ENCODE measurements around the gene ANKS6. TPM values are rescaled to one million over a fixed set of nuclear protein-coding genes. Genes with fewer than 3 reads are reported as not detected.

Gene ANKS6
- total and polyA plus RNA-seq, 2 experiments from 2014 or later: 36.9 to 59.0 TPM

DNA sequence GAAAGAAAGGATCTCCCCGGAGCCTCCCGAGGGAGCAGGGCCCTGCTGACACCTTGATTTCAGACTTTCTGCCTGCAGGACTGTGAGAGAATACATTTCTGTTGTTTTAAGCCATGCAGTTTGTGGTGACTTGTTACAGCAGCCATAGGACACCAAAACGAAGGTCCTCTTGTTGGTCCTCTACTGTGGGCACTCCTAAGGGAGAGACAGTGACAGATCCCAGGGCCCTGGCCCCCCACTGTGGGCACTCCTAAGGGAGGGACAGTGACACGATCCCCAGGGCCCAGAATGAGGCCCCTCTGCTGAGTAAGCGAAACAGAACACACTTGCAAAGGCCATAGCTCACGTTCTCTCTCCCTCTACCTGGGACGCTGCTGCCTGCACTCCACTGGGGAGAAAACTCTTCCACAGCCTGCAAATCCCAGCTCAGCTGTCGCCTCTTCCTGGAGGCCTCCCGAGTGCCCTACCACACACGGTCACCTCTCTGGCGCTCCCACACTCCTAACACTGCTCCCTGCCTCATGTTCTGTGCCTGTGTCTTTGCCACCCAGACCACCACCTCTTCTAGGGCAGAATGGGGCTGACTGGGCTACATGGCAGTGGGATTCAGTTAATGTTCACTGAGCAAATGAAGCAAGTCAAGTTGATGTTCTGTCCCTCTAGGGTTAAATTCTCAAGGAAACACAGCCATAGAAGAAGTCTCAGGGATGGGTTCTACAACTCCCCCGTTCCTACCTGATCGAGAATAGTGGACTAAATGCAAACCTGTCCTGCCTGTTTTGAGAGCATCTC is 23.8 kb downstream of the ANKS6 start:
- H3K9me2 ChIP-seq (ENCODE audit: insufficient read depth): no peaks in the 10 kb centered on the region
- H3K4me2 ChIP-seq: no peak overlapping the region
- TF ChIP-seq ZNF331 (CRISPR knock-in tag; IDR thresholded peaks at IDR 0.05; ENCODE audit: low read depth) (no peak), EZH2phosphoT487 (IDR thresholded peaks at IDR 0.05; ENCODE audit: unreplicated experiment) (no peak), ZNF114 (CRISPR knock-in tag; IDR thresholded peaks at IDR 0.05) (no peak), JUNB (IDR thresholded peaks at IDR 0.05; ENCODE audit: unreplicated experiment) (no peak), CREB1 (CRISPR knock-in tag; IDR thresholded peaks at IDR 0.05; ENCODE audit: low read depth) (no peak), STAT1 (IDR thresholded peaks at IDR 0.05; ENCODE audit: unreplicated experiment) (no peak), POLR2AphosphoS5 (IDR thresholded peaks at IDR 0.05; ENCODE audit: low read depth) (no peak), EZH2 (IDR thresholded peaks at IDR 0.05; ENCODE audit: low read depth, unreplicated experiment) (no peak), NANOG (IDR thresholded peaks at IDR 0.05; ENCODE audit: borderline replicate concordance) (no peak), ETS1 (IDR thresholded peaks at IDR 0.05) (no peak)
- TF ChIP-seq, protein P1, sequence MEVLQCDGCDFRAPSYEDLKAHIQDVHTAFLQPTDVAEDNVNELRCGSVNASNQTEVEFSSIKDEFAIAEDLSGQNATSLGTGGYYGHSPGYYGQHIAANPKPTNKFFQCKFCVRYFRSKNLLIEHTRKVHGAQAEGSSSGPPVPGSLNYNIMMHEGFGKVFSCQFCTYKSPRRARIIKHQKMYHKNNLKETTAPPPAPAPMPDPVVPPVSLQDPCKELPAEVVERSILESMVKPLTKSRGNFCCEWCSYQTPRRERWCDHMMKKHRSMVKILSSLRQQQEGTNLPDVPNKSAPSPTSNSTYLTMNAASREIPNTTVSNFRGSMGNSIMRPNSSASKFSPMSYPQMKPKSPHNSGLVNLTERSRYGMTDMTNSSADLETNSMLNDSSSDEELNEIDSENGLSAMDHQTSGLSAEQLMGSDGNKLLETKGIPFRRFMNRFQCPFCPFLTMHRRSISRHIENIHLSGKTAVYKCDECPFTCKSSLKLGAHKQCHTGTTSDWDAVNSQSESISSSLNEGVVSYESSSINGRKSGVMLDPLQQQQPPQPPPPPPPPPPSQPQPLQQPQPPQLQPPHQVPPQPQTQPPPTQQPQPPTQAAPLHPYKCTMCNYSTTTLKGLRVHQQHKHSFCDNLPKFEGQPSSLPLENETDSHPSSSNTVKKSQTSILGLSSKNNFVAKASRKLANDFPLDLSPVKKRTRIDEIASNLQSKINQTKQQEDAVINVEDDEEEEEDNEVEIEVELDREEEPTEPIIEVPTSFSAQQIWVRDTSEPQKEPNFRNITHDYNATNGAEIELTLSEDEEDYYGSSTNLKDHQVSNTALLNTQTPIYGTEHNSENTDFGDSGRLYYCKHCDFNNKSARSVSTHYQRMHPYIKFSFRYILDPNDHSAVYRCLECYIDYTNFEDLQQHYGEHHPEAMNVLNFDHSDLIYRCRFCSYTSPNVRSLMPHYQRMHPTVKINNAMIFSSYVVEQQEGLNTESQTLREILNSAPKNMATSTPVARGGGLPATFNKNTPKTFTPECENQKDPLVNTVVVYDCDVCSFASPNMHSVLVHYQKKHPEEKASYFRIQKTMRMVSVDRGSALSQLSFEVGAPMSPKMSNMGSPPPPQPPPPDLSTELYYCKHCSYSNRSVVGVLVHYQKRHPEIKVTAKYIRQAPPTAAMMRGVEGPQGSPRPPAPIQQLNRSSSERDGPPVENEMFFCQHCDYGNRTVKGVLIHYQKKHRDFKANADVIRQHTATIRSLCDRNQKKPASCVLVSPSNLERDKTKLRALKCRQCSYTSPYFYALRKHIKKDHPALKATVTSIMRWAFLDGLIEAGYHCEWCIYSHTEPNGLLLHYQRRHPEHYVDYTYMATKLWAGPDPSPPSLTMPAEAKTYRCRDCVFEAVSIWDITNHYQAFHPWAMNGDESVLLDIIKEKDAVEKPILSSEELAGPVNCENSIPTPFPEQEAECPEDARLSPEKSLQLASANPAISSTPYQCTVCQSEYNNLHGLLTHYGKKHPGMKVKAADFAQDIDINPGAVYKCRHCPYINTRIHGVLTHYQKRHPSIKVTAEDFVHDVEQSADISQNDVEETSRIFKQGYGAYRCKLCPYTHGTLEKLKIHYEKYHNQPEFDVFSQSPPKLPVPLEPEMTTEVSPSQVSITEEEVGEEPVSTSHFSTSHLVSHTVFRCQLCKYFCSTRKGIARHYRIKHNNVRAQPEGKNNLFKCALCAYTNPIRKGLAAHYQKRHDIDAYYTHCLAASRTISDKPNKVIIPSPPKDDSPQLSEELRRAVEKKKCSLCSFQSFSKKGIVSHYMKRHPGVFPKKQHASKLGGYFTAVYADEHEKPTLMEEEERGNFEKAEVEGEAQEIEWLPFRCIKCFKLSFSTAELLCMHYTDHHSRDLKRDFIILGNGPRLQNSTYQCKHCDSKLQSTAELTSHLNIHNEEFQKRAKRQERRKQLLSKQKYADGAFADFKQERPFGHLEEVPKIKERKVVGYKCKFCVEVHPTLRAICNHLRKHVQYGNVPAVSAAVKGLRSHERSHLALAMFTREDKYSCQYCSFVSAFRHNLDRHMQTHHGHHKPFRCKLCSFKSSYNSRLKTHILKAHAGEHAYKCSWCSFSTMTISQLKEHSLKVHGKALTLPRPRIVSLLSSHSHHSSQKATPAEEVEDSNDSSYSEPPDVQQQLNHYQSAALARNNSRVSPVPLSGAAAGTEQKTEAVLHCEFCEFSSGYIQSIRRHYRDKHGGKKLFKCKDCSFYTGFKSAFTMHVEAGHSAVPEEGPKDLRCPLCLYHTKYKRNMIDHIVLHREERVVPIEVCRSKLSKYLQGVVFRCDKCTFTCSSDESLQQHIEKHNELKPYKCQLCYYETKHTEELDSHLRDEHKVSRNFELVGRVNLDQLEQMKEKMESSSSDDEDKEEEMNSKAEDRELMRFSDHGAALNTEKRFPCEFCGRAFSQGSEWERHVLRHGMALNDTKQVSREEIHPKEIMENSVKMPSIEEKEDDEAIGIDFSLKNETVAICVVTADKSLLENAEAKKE (CRISPR knock-in tag; IDR thresholded peaks at IDR 0.05): no peak
- TF ChIP-seq, protein P2, sequence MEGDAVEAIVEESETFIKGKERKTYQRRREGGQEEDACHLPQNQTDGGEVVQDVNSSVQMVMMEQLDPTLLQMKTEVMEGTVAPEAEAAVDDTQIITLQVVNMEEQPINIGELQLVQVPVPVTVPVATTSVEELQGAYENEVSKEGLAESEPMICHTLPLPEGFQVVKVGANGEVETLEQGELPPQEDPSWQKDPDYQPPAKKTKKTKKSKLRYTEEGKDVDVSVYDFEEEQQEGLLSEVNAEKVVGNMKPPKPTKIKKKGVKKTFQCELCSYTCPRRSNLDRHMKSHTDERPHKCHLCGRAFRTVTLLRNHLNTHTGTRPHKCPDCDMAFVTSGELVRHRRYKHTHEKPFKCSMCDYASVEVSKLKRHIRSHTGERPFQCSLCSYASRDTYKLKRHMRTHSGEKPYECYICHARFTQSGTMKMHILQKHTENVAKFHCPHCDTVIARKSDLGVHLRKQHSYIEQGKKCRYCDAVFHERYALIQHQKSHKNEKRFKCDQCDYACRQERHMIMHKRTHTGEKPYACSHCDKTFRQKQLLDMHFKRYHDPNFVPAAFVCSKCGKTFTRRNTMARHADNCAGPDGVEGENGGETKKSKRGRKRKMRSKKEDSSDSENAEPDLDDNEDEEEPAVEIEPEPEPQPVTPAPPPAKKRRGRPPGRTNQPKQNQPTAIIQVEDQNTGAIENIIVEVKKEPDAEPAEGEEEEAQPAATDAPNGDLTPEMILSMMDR (conservative IDR thresholded peaks at IDR 0.05; ENCODE audit: low read depth in 2 of 2): no peak
- TF ChIP-seq, protein P3, sequence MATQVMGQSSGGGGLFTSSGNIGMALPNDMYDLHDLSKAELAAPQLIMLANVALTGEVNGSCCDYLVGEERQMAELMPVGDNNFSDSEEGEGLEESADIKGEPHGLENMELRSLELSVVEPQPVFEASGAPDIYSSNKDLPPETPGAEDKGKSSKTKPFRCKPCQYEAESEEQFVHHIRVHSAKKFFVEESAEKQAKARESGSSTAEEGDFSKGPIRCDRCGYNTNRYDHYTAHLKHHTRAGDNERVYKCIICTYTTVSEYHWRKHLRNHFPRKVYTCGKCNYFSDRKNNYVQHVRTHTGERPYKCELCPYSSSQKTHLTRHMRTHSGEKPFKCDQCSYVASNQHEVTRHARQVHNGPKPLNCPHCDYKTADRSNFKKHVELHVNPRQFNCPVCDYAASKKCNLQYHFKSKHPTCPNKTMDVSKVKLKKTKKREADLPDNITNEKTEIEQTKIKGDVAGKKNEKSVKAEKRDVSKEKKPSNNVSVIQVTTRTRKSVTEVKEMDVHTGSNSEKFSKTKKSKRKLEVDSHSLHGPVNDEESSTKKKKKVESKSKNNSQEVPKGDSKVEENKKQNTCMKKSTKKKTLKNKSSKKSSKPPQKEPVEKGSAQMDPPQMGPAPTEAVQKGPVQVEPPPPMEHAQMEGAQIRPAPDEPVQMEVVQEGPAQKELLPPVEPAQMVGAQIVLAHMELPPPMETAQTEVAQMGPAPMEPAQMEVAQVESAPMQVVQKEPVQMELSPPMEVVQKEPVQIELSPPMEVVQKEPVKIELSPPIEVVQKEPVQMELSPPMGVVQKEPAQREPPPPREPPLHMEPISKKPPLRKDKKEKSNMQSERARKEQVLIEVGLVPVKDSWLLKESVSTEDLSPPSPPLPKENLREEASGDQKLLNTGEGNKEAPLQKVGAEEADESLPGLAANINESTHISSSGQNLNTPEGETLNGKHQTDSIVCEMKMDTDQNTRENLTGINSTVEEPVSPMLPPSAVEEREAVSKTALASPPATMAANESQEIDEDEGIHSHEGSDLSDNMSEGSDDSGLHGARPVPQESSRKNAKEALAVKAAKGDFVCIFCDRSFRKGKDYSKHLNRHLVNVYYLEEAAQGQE (IDR thresholded peaks at IDR 0.05; ENCODE audit: unreplicated experiment): no peak
- no peaks in the 10 kb centered on the region for H3F3A ChIP-seq (replicated peaks; ENCODE audit: low read depth)
- peaks cover 21% of the 10 kb centered on the region for H3K36me3 ChIP-seq (ENCODE audit: insufficient read depth)
- H4K20me1 ChIP-seq (replicated peaks; ENCODE audit: insufficient read depth): peaks cover 5% of the 10 kb centered on the region
- Mint-ChIP-seq H3K27me3 (ENCODE audit: insufficient read depth, low read depth, poor library complexity) (peaks cover 19% of the 10 kb centered on the region), H3K27ac (no peak overlapping the region), H3K4me1 (no peaks in the 10 kb centered on the region; the same call in 2 of the 3 replicates), H3K36me3 (ENCODE audit: low read depth) (peaks cover 72% of the 10 kb centered on the region), H3K9me3 (no peaks in the 10 kb centered on the region), H3K4me3 (no peak overlapping the region)
- H3K4me3 ChIP-seq: no peak overlapping the region
- ATAC-seq: no peak
- no peaks in the 10 kb centered on the region for H3K27me3 ChIP-seq (ENCODE audit: insufficient read depth)
- no peak overlapping the region for H2AFZ ChIP-seq
- no peak overlapping the region for H3K27ac ChIP-seq (ENCODE audit: low read depth)
- H3K4me1 ChIP-seq (ENCODE audit: insufficient read depth): no peaks in the 10 kb centered on the region
- H3K79me2 ChIP-seq (replicated peaks; ENCODE audit: insufficient read depth): 0 out of 2 replicates have a peak, but pooled peaks cover 3% of the 10 kb centered on the region
- no peak for DNase-seq (ENCODE audit: low spot score)
